GM10266 (cell line): ENCODE measurements around the gene TEDDM1.
"Not testable (repeated sequence)": the region's sequence is repeated elsewhere in the genome, so short reads cannot be mapped to it uniquely, and the experiment has no call there.

ENCODE experiments used
- DNase-seq: peaks from one replicate; pipeline ENCODE4 v3.0.0; 2012; ENCODE audit errors: extremely low spot score
- CTCF ChIP-seq: IDR thresholded peaks from 2 replicates; pipeline ENCODE4 v1.5.1; 2012; ENCODE audit warnings: mild to moderate bottlenecking, low read depth; ENCODE audit not compliant: control insufficient read depth, insufficient read depth; ENCODE audit errors: missing control alignments

TEDDM1 gene

GRCh38 chr1:182385885-182386853 is 14.3 kb downstream of the TEDDM1 start:
- DNase-seq, result no peak
- TF ChIP-seq CTCF, result no peak

GRCh38 chr1:182384387-182384960 is 16.0 kb downstream of the TEDDM1 start:
- TF ChIP-seq CTCF, result no peak
- DNase-seq, result no peak

DNA sequence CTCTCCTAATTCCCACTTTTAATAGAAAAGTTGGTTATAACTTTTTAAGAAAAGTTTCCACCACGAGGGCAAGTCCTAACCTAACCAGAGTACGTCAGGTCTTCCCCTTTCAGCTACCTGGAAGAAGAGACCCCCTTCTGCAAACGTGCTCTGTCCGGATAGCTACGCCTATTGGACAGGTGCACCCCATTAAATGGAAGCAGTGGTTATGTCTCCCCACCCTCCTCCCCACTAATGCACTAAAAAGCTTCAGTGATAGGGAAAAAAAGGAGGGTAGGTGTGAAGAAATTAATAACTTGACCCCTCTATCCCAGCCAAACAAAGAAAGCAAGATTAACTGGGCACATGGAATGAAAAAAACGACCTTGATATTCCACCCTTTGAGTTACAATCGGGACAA is 16.5 kb downstream of the TEDDM1 start:
- no peak for DNase-seq
- TF ChIP-seq CTCF, result no peak

DNA sequence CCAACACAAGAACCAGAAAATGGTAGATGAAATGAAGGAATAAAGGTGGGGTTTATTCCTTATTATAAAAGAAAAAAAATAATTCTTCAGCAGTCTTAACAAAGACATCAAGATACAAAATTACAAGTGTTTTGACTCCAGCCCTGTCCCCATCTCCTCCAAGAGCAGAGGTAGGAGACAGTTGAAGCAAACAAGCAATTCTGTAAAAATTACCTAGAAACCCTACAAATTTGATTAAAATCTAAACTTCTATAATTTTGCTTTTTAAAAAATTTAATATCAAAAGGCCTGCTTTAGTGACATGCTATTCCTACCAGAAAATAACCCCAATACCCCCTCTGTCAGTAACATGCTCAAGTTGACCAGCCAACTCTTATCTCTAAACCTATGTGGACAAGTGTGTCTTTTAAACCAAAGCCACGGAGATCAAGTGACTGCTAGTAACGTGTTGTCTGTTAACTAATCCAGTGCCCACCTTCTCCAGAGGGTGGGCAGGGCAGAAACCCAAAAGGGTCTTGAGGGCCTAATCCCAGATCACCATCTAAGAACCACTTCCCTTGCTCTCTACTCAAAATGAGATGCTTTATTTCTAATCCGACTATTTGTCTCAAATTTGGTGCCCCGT is 17.3 kb downstream of the TEDDM1 start:
- TF ChIP-seq CTCF, result no peak
- DNase-seq, result no peak

- DNase-seq, result no peak
- no peak for TF ChIP-seq CTCF
Observed at GRCh38 chr1:182381962-182382819, 18.3 kb downstream of the TEDDM1 start.

GRCh38 chr1:182380199-182380598 is 20.3 kb downstream of the TEDDM1 start:
- TF ChIP-seq CTCF, result no peak
- DNase-seq, result no peak

DNA sequence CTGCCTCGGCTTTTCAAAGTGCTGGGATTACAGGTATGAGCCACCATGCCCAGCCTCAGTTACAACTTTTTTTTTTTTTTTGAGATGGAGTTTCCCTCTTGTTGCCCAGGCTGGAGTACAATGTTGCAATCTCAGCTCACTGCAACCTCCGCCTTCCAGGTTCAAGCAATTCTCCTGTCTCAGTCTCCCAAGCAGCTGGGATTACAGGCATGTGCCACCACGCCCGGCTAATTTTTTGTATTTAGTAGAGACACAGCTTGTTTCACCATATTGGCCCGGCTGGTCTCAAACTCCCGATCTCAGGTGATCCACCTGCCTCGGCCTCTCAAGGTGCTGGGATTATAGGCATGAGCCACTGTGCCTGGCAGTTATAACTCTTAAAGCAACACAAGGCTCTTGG is 20.7 kb downstream of the TEDDM1 start:
- not testable (repeated sequence) for DNase-seq
